OCI-M2 (cell line): ENCODE data around the gene MAST4.
"Not testable (repeated sequence)": the region's sequence is repeated elsewhere in the genome, so short reads cannot be mapped to it uniquely, and the experiment has no call there.

Experiments used
- DNase-seq: peaks from one replicate; lab custom pipeline; 2025; ENCODE audit not compliant: unreplicated experiment; lab: John Stamatoyannopoulos, UW

MAST4 gene

DNA sequence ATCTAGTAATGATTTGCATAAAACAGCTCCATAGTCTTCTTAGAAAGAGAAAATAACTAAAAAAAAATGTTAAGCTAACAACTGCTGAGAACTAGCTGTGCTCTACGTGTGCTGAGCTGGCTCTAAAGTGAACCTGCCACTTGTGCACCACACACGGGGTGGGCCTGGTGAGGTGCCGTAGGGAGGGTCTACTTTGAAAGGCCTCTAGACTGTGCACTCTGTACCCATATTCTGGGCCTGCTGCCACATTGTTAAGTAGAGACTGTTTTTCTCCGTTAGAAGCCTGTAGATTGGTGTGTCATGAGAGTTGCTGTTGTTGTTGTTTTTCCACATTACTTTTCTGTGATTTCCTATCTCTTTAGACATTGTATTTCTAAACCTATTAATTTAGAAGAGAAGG is 506.5 kb downstream of the MAST4 start:
- DNase-seq: no peak

DNA sequence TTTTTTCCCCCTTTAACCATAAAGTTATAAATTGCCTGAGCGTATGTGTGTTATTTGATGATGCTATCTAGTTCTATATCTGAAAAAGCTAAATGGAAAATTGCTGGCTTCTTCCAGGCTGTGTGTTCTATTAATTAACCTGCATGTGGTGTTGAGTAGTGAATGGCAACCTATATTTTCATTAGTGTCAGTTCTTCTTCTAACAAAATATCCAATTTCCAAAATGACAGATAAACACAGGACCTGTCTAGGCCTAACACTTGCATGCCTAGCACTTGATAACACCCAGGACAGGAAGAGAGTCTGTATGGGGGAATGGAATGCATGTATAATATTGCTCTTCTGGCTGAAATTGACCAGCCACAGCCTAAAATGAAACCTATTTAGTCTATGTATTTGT is 508.7 kb downstream of the MAST4 start:
- no peak for DNase-seq

GRCh38 chr5:67105270-67105669 is 509.1 kb downstream of the MAST4 start:
- DNase-seq: no peak

DNA sequence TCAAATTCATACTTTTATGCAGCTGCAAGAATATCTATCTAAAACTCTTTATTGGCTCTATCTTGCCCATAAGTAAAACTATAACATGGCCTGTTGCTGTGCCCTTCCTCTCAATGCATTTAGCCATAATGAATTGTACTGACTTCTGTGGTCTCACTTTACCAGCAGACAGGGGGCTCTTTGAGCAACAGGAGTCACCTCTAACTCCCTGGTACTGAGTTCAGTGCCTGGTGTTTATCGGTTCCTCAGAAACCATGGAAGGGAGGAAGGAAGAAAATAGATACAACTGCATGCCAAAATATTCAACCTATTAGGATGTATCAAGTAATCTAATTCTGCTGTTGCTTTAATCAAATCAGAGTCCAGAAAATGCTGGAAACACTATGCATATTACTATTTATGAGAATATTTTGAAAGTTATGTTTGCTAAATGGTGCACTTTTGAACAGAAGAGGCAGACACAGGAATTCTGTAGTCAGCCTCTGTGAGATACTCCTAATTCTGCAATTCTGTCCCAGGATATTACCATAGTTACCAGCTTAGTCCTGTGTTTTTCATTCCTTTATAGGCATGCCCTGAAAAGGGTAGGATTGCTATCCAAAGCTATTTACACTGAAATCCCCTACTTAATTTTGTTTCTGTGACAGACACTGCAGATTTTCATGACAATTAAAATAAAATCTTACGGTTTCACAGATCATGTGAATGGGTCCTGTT is 510.6 kb downstream of the MAST4 start:
- DNase-seq: no peak

GRCh38 chr5:67111779-67112178 is 515.6 kb downstream of the MAST4 start:
- no peak for DNase-seq

DNA sequence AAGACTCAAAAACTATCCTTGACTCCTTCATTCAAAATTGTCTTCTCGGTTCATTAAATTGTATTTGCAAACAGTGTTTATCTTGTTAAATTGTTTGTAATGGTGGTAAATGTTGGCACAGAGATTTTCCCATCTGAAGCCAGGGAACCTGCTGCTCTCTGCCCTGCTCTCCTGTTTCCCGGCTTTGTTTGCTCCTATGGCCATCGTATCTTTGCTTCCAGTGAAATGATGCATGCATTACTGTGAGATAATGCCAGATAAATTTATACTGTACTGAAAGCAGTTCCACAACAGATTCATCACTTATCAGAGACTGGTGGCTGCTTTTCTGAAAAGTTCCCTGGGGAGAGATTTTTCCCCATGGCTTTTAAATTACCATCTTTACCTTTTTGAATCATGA is 519.1 kb downstream of the MAST4 start:
- no peak for DNase-seq

GRCh38 chr5:67115817-67116216 is 519.6 kb downstream of the MAST4 start:
- DNase-seq: no peak

- no peak for DNase-seq
Measured at GRCh38 chr5:67118050-67118620, 521.9 kb downstream of the MAST4 start.

DNA sequence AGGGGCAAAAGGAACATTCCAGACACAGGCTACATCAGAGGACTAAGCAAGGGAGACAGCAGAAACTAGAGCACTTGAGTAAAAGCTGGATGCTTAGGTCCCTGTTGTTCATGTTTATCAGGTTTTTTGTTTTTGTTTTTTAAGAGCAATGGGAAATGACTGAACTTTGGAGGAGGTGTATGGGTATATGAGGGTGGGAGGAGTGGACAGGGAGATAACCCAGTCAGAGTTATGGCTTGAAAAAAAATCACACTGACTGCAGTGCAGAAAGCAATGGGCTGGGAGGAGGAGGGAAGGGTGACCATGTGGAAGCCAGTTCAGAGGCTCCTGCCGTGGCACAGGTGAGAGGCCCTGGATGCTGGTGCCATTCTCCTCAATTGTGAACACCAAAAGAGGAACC is 522.8 kb downstream of the MAST4 start:
- DNase-seq: no peak

GRCh38 chr5:67120032-67120431 is 523.8 kb downstream of the MAST4 start:
- no peak for DNase-seq

DNA sequence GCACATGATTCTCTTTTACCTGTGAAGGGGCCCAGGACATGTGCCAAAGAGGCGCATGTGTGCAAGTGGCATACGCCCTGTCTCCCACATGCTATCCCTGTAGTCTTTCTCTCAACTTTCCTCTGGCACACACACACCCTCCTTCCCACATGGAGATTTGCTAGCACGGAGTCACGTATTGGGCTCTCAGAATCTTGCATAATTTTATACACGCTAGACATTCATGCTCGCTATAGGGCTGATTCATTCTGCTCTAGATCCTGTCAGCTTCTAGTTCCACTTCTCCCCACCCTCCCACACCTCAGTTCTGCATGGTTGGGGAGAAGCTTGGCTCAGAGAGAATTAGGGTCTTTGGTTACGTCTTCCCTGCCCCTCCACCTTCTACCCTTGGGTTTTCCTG is 527.6 kb downstream of the MAST4 start:
- no peak for DNase-seq

DNA sequence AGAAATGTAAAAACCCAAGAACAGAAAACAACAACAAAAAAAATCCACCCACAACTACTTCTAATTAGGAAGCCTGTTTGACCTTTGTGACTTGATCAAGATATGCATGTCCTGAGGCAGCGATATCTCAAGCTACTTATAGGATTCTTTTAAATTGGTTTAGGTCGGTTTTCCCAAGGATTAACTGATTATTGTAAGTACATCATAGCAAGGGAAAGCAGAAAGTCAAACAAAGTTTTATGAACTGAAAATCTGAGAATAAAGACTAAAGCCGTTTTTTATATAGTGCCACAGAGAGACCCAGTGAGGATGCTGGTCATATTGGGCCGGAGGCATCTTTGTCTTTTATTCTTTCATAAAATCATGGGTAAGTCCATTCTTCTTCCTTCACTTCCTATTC is 528.4 kb downstream of the MAST4 start:
- DNase-seq: no peak

DNA sequence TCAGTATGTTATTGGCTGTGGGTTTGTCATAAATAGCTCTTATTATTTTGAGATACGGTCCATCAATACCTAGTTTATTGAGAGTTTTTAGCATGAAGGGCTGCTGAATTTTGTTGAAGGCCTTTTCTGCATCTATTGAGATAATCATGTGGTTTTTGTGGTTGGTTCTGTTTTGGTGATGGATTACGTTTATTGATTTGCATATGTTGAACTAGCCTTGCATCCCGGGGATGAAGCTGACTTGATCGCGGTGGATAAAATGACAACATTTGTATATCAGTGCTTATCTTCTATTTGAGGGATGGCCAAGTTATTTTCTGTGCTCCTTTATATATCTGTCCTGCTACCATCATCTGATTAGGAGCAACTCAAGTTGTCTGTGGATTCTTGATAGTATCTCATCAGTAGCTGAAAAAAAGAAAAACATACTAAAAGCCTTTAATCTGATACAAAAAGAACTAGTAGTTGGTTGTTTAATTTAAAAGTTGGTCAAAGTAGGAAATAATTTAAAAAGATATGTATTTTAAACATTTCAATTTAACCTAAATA is 531.2 kb downstream of the MAST4 start:
- DNase-seq: not testable (repeated sequence)

DNA sequence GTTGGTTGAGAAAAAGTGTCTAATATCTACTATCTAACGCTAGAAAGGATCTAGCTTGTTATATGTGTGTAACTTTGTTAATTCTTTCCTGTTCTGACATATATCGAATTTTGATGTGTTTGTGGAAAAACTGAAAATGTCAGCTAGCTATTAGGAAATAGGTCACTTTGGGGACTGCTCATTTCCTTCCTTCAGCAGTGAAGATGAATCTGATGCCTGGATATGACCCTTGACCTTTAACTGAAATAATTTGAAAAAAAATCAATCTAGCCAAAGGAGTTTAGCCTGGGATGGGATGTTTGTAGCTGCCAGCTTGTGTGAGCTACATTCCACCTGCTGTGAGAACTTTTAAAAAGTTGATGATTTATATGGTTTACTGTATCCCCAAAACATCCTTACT is 533.6 kb downstream of the MAST4 start:
- no peak for DNase-seq

GRCh38 chr5:67133217-67133616 is 537.0 kb downstream of the MAST4 start:
- DNase-seq: no peak

DNA sequence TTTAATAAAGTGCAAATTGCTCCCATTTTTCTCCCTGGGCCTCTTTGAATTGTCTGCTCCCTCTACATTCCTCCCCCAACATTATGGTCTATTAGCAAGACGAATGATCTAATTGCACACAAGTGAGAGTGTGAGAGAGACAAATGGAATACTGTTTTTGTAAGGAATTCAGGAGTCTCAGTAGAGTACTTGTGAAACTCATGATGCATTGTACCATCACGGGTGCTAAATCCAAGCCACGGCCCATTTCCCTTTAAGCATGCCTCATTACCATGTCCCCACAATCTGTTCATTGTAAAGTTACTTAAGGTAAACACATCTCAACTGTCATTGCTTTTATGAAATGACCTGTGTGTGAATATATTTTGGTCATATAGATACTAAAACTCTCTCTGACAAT is 537.6 kb downstream of the MAST4 start:
- DNase-seq: no peak

DNA sequence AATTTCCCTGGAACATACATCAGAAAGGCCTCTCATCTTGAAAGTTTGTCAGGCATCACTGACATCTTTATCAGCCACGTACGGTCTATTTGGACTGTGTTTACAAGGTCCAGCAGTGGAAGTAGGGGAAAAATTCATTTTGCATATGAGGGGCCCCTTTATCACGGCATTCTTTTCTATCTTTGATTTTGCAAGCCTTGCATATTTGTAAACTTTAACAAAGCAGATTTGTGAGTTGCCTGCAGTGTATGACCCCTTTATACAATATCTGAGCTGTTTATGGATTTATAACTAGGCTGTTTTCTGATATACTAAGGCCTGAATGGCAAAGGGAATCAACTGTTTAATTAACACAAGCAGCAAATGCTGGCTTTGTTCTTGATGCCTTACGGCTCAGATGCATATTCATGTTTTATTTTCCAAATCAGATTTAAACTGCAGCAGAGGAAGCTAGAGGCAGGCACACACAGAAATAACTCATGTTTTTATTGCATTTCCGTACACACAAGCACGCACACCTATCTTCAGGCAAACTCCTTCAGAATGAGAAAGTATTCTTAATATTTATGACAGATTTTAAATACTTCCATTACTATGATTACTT is 539.3 kb downstream of the MAST4 start:
- DNase-seq: no peak

GRCh38 chr5:67139030-67139429 is 542.8 kb downstream of the MAST4 start:
- no peak for DNase-seq

DNA sequence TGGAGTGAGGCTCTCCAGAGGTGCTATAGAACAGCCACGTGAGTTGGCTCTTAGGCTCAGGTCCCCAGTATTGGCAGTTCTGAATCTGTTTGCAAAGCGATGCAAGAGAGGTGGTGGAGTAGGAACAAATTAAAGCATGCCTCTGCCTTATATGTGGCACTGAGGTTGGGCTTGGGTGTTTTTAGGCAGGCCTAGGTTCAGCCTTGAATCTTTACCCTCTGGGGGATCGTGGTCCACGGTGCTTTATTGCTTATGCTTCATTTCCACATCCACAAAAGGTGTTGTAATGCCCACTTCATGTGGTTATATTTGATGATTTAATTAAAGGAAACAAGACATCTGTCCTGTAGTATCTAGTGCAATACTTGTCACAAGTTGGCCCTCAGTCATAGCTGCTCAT is 544.2 kb downstream of the MAST4 start:
- no peak for DNase-seq

GRCh38 chr5:67141644-67142043 is 545.5 kb downstream of the MAST4 start:
- DNase-seq: no peak

DNA sequence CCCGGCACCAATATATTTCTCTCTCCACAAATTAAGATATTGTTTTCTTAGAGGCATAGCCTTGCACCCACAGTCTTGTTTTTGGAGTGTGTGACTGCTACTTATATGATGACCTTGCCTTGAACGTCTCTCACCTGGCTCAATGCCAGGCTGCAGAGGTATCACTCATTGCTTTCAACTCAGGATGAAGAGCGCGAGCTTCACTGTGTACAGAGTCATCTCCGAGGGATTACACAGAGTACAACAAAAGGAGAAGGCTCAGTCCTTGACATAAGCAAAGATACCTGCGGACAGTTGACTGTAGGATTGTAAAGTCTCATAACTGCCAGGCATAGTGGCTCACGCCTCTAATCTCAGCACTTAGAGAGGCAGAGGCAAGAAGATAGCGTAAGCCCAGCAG is 546.6 kb downstream of the MAST4 start:
- DNase-seq: no peak

DNA sequence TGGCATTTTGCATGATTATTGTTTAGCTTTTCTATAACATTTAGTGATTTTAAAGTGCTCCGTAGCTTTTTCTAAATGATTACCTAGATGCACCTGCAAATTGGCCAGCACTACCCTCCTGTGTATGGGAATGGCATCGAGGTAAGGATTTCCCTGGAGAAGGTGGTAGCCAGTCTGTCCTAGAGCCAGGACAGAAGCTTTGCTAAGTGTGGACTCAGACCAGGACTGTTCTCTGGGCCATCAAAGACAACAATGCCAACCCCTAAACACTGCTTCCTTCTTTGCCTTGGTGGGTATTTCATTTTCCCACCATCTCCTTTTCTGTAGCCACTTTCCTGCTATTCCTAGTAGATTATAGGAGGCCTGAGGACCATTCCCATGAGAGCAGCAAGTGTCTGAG is 547.4 kb downstream of the MAST4 start:
- no peak for DNase-seq
